Measurements from ENCODE around the gene PTPRR. TPM values are rescaled to one million over a fixed set of nuclear protein-coding genes. Genes with fewer than 3 reads are reported as not detected.

Gene PTPRR
- polyA plus RNA-seq, 1 donor: 1.5 TPM

- DNase-seq: no peak
Observed at GRCh38 chr12:70590549-70591226, 329.9 kb downstream of the PTPRR start.

GRCh38 chr12:70590051-70590450 is 330.5 kb downstream of the PTPRR start:
- peak; percentile 39 for DNase-seq

Other genes with a start within 250 kb of the PTPRR start
- 1.3 TPM for gene TSPAN8, start 237.3 kb upstream of the PTPRR start, polyA plus RNA-seq (ENCODE audit: insufficient read length)